OCI-LY3 (cell line): ENCODE measurements around the gene C4B.
"Not testable (repeated sequence)": the region's sequence is repeated elsewhere in the genome, so short reads cannot be mapped to it uniquely, and the experiment has no call there.

ENCODE experiments used
- EZH2phosphoT487 ChIP-seq: fragments of 200-600 bp; shearing (Covaris generic); IDR thresholded peaks from 2 replicates; pipeline ENCODE4 v1.6.1; 2018; ENCODE audit warnings: antibody characterized with exemption, mixed run types, low read depth
- TF ChIP-seq, protein P1 (sequence below): fragments of 200-600, 300-600 bp; sonication (generic); IDR thresholded peaks from 2 replicates; pipeline ENCODE4 v1.5.1; 2014; ENCODE audit warnings: antibody characterized with exemption, low read length, low read depth

DNA sequence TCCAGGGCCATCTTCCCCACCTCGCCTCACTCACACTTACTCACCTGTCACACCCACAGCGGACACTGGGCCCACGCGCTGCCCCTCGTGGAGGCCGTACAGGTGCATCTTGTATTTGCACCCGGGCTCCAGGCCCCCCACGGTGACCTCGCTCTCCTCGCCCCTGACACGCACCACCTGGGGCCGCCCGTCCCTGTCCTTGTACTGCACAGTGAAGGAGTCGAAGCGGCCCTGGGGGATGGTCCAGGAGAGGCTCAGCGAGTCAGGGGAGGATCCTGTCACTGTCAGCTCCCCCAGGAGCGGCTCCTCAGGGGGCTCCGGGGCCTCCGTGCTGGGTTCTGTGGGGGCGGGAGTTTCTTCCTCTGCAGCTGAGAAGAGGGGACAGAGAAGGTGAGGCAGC is 38.0 kb downstream of the C4B start:
- TF ChIP-seq, protein P1, sequence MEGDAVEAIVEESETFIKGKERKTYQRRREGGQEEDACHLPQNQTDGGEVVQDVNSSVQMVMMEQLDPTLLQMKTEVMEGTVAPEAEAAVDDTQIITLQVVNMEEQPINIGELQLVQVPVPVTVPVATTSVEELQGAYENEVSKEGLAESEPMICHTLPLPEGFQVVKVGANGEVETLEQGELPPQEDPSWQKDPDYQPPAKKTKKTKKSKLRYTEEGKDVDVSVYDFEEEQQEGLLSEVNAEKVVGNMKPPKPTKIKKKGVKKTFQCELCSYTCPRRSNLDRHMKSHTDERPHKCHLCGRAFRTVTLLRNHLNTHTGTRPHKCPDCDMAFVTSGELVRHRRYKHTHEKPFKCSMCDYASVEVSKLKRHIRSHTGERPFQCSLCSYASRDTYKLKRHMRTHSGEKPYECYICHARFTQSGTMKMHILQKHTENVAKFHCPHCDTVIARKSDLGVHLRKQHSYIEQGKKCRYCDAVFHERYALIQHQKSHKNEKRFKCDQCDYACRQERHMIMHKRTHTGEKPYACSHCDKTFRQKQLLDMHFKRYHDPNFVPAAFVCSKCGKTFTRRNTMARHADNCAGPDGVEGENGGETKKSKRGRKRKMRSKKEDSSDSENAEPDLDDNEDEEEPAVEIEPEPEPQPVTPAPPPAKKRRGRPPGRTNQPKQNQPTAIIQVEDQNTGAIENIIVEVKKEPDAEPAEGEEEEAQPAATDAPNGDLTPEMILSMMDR = not testable (repeated sequence)
- TF ChIP-seq EZH2phosphoT487 = not testable (repeated sequence)
